Occipital lobe (tissue), 2 donors: ENCODE measurements around the gene PSD2. TPM values are rescaled to one million over a fixed set of nuclear protein-coding genes. Genes with fewer than 3 reads are reported as not detected.

Source experiments
- DNase-seq: peaks from one replicate; lab custom pipeline; 2025; lab: John Stamatoyannopoulos, UW
- total RNA-seq: library from RNA; depleted of rRNA; stranded (reverse); fragments of >200 nt; gene quantifications from one replicate; pipeline ENCODE4 v1.2.3, GENCODE V29; 2014

PSD2 gene
- total RNA-seq, 1 donor from 2014 or later, result 17.0 TPM

DNA sequence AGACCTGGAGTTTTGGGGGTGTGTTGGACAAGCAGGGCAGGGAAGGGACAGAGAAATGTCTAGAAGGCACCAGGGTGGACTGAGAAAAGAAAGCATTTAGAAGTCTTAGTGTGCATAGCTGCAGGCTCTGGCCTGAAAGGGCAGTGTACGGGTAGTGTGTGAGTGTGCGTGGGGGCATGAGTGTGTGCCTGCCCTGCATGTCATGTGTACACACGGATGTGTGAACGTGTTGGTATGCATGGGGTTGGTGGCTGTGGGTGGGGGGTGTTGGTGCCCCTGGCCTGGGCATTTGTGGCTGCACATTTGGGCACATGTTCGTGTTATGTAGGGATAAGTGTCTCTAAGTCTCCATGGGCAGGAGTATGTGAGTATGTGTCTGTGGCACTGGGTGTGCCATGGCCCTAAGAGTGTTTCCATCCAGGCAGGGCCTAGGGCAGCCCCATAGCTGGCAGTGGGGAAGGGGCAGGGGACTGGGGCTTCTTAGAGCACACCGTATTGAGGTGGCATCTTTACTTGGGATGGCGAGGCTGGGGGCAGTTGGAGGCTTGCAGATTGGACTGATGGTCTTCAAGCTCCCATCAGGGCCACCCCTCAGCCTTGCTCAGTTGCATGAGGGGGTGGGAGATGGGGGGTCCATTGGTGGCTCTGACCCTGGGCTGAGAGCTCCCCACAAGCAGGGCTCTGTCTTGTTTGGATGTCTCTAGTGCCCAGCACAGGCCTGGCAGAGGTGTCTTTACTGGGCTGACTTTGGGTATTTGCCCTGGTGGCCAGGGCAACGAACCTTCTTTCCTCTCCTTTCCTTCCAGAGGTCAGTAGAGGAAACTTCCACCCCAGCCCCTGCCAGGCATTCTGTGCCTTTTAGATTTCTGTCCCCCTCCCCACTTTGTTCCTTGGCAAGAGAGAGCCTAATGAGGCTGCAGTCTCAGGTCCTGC lies 15.0 kb downstream of the PSD2 start:
- no peak for DNase-seq

DNA sequence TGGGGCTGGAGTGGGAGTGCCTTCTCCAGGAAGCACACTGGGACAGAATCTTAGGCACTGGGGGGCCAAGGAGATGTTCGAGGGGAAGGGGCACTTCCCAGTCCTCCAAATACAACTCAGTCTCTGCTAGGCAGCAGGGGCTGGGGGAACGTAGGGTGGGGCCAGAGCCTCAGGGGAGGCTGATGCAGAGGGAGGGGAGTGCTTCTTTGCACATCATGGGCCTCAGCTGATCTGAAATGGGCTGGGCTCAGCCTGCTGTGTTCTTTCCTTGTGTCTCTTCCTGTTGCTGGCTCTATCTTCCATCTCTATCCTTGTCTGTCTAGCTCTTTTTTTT lies 15.6 kb downstream of the PSD2 start:
- no peak for DNase-seq

DNA sequence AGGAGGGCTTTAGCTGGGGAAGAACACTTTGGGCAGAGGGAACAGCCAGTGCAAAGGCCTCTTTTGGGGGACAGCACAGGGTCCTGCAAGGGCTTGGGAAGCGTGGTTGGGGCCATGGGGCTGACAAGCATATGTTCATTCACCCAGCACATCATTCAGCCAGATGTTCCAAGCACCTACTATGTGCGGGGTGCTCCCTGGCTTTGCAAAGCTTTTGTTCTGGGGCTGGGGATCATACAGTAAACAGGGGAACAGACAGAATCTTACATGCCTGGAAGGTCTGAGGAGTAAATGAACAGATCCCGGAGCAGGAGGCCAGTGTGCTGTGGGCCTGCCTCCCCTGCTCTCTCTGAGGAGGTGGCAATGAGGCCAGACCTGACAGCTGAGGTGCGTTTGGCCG lies 16.7 kb downstream of the PSD2 start:
- DNase-seq, result no peak

DNA sequence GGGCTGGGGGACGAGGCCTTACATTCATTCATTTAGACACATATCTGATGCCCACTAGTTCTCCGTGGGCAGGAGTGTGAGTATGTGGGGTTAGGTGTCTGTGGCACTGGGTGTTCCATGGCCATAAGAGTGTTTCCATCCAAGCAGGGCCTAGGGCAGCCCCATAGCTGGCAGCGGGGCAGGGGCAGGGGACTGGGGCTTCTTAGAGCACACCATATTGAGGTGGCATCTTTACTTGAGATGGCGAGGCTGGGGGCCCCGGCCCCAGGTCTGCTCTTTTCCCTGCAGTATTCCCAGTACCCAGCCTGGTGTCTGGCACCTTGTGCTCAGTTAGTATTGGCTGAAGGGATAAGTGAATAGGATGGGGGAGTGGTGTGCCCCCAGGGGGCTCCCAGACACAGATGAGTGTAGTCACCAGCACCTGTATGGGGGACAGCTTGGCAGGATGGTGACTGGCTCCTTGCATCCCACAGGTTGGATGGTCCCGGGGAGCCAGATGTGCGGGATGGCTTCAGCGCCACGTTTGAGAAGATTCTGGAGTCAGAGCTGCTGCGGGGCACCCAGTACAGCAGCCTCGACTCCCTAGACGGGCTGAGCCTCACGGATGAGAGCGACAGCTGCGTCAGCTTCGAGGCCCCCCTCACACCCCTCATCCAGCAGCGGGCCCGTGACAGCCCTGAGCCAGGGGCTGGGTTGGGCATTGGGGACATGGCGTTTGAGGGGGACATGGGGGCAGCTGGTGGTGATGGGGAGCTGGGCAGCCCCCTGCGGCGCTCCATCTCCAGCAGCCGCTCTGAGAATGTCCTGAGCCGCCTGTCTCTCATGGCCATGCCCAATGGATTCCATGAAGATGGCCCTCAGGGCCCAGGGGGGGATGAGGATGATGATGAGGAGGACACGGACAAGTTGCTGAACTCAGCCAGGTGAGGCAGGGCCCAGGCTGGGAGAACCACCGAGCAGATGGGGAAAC lies 17.5 kb downstream of the PSD2 start:
- no peak for DNase-seq

DNA sequence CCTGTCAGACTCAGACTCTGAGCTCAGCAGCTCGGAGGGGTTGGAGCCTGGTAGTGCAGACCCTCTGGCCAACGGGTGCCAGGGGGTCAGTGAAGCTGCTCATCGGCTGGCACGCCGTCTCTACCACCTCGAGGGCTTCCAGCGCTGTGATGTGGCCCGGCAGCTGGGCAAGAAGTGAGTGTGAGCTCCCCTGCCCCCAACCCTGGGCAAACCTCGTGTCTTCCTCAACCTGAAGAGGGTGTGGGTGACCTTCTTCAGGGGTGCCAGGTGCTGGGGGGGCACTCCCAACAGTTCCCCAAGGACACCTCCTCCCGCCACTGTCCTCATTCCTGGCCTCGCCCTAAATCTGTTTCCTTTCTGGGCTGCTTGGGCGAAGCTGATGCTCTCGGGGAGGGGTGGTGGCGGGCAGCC lies 18.6 kb downstream of the PSD2 start:
- no peak for DNase-seq

DNA sequence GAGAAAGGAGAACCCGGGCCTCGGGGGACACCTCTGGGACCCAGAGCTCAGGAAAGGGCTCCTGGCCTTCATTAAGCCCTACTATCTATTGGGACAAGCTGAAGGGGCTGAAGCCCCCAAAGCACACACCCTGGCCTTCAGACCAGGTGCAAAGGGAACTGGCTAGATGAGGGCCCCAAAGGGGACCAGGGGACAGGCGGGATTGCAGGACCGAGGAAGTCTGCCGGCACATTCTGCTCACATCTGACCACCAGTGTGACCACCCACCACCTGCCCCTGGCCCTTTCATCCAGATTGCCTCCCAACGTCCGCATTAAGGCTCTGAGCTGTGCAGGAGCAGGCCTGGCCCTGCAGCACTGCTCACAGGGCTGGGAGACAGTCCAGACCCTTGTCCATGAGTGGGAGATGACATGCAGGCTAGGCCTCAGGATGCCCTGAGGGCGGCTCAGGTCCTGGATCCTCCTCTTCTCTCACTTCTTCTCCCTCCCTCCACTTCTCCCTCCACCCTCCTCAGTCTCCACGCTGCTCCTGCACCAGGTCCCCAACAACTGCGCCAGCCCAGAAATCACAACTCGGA lies 19.2 kb downstream of the PSD2 start:
- DNase-seq, result no peak

DNA sequence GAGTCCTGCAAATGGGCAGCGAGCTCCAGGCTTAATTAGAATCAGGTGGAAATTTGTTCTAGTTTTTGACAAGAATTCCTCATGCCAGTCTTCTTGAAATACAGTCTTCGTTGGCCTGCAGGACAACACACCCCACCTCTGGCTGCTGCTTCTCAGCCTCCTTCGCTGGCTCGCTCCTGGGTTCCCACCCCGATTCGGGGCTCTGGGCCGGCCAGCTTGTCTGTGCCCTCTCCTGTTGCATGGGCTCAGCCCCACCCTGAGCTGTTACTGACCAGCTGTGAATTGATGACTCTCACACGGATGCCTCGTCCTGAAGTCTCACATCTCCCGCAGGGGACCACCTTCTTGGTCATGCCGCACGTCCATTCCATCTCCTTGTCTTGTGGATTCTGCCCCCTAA lies 21.0 kb downstream of the PSD2 start:
- no peak for DNase-seq

DNA sequence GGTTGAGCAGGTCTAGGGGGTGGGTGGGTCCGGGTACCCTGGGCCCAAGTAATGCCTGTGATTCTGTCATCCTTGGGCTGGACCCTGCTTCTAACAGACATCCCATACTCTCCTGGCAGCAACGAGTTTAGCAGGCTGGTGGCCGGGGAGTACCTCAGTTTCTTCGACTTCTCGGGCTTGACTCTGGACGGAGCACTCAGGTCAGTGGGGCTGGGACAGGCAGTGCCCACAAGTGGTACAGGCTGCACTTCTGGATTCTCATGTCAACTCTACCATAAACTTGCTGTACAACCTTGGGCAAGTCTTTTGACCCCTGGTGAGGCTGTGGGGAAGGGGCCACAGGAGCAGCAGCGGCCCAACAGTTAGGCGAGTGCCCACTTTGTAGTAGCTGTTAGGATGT lies 21.8 kb downstream of the PSD2 start:
- DNase-seq, result no peak

DNA sequence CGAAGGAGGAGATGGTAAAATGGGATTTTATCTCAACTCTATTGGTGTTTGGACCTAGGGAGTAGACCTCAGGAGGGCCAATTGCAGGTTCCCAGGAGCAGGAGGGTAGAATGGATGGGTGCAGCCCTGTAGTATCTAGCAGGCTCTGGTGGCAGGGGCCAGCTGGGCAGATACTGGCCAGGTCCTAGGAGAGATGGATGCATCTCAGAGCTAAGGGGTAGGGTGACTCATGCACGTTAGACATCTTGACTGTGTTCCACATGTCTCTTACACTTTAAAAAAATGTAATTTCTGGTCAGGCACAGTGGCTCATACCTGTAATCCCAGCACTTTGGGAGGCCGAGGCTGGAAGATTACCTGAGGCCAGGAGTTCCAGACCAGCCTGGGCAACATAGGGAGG lies 22.4 kb downstream of the PSD2 start:
- DNase-seq, result no peak

DNA sequence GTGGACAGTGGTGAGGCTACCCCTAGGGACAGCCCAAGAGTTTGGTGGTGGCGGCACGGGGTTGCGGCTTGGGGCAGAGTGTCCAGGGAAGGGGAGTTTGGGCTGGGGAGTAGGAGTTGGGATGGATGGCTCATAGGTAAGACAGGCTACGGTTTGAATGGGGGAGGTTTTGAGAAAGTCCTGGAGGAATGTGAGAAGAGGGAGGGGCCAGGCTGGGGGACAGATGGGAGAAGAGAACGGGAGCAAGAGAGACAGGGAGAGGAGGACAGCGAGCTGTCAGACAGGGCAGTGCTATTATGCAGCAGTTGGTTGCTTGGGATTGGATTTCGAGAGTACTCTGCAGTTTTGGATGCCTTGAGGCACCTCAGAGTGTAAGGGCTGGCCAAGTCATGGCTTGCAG lies 24.5 kb downstream of the PSD2 start:
- no peak for DNase-seq

DNA sequence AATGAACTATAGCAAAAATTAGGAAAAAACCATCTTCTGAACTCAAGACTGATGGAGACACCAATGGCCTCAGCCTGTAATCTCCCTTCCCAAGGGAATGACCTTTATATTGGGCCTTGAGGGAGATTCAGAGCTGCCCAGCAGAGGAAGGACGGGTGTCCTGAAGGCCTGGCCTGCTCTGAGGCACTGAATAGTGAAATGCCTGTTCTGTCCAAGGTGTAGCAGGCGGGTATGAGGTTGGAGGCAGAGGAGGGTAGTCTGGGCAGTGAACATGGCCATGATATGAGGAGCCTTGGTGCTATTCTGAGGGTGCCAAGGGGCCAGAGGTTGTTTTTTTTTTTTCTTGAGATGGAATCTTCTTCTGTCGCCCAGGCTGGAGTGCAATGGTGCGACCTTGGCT lies 25.0 kb downstream of the PSD2 start:
- DNase-seq, result no peak

DNA sequence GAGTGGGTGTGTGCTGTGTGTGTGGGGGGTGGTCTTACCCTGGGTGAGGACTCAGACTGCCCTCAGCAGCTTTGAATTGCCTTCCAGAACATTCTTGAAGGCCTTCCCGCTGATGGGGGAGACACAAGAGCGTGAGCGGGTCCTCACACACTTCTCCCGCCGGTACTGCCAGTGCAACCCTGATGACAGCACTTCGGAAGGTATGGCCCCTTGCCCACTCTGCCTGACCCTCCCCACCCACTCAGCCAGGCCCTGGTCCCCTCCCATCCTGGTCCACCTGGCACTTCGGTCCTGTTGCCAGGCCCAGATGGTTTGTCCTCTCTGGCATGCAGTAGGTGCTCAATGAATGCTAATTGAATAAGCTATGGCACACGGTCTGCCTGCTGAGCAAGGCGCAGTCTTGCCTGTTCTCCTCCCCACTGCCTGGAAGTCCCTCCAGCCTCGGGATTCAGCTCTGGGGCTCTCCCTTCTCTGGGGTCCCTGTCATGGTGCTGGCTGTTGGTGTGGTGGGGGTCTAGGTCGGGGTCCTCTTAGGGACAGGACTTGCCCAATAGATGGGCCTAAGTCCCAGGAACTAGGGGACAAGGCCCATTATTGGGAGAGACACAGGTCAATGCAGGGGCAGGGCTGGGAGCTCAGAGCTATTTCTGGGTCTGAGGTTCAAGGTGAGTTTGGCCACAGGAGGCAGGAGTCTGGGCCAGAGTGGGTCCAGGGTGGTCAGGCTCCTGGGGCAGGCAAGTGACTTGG lies 26.4 kb downstream of the PSD2 start:
- no peak for DNase-seq

DNA sequence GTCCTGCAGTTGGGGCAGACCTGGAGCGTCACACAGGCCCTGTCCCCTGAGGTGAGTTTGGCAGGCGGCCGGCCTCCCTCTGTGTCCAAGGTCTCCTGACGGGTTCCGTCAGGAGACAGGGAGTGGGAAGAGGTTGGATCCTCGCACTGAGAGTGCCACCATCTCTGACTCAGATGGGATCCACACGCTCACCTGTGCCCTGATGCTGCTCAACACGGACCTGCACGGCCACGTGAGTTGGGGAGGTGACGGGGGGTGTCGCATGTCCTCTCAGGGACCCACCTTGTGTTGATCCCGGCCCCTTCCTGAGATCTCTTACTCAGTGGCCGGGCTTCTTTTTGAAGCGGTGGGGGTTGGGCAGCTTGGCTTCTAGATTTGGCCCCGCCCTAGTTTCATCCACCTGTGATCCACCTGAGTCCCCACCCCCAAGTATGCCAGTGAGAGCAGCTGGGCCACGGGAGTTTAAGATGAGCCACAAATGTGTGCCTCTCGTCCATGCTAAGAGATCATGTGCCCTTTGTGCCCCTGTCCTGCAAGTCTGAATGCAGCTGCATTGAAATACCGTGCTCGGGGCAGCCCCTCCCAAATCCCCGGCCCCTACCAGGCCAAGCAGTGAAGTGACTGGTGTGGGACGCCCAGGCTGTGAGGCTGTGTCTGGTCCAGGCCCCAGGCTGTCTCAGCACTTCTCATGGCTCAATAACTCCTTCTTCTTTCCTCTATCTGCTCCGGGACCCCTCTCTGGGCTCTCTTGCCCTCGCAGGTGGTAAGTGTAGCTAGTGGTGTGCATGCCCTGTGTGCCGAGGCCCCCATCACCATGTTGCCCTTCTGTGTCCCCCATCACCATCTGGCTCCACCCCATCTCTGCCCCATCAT lies 27.2 kb downstream of the PSD2 start:
- DNase-seq, result no peak

DNA sequence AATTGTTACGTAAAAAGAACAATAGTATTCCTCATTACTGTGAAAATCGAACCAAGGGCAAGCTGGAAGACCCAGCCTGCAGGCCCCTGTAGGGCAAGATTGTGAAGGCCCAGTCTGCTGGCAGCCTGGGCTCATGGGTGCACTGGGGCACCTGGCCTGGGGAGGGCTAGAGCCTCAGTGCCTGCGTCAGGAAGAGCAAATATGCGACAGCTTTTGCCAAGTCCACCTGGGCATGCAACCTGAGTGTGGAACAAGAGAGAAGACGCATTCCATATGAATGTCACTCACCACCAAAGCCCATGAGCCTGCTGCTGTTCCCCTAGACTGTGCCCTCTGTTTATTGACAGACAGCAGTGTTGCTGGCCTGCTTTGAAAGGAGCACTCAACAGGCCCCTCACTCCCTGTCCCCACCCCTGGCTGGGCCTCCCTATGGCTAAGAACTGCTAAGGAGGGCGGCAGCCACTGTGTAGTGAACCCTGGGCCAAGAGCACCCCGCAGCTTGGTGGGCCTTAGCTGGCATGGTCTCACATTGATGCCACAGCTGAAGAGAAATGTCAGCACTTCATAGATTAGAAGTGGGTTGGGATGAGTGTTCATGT lies 28.2 kb downstream of the PSD2 start:
- no peak for DNase-seq

DNA sequence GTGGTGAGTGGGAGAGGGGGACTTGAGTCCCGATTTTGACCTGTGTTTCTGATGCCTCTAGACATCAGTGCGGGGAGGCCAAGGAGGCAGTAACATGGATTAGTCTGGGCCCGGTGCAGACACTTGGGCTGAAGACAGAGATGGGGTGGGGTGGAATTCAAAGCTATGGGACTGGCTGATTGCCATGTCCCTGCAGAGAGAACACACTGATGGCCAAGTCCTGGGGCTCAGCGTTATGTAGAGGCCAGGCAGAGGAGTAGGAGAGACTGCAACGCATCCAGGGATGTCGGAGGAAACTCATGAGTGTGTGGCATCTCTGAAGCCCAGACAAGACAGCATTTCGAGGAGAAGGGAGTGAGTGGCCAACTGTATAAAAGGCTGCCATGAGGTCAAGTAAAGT lies 30.1 kb downstream of the PSD2 start:
- DNase-seq, result no peak

DNA sequence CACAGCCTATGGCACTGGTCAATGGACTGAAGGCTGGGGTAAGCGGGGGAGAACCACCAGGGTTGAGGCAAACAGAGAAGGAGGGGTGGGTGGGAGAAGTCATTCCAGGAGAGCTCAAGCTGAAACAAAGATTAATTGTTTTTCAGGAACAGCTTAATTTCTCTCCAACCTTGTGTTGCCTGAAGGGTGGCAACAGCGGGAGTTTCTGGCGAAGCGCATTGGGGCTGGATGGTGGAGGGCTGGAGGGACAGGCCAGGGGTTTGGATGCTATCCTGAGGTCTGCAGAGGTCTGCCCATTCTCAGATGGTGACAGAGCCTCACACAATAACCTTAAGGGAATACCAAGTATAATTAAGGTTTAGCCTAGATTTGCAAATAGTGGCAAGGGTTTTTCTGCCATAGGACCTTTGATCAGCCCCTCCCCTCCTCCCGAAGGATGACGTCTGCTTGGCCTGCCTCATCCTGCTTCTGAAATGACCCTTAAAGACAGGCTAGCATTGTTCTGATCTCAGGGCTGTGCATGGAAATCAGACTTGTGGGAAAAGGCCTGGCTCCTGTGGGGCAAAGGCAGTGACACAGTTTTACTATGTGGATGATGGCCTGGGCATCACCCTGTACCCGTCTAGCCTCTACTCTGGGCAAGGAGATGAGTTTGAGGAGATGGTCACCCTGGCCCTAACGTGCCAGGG lies 32.7 kb downstream of the PSD2 start:
- DNase-seq, result peak; percentile 44

DNA sequence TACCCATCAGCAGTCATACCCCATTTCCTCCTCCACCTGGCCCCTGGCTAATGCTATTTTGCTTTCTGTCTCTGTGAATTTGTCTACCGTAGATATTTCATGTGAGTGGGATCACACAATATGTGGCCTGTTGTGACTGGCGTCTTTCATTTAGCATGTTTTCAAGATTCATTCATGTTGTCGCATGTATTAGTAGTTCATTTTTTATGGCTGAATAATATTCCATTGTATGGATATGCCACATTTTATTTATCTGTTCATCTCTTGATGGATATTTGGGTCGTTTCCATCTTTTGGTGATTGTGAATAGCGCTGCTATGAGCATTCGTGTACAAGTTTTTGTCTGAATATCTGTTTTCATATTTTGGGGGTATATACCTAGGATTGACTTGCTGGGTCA lies 33.9 kb downstream of the PSD2 start:
- DNase-seq, result no peak

DNA sequence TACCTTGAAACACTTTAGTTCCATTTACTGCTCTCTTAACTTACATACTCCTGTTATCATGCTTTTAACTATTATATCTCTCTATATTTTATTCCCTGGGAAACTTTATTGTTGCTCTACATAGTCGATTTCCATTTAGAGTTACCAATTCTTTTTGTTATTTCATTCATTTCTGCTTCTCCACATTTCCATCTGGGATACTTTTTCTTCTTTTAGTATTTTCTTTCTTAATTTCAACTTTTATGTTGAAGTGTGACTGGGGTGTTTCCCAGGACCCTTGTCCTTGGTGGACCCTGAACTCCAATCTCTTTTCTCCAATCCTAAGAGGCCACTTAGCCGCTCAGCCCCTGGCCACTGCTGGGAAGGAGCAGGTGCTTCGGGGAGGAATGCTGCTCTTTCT lies 36.0 kb downstream of the PSD2 start:
- no peak for DNase-seq

DNA sequence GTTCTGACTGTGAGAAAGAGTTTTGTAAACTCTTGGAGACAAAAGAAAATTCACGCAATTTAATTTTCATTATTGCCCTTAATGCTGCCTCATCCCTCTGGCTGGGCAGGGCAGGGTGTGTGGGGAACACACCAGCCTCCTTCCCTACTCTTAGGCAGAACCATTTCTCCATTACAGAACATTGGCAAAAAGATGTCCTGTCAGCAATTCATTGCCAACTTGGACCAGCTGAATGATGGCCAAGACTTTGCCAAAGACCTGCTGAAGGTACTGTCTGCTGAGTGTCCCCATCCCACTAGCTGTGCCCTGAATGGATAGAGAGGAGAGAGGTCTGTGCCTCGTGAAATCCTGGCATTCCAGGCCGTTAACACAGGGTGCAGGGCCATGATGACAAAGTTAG lies 37.9 kb downstream of the PSD2 start:
- DNase-seq, result no peak
